ENCODE data around the gene ITGA2B. TPM values are rescaled to one million over a fixed set of nuclear protein-coding genes. Genes with fewer than 3 reads are reported as not detected.
"Not testable (repeated sequence)": the region's sequence is repeated elsewhere in the genome, so short reads cannot be mapped to it uniquely, and the experiment has no call there.

ITGA2B gene
- total RNA-seq (2014; rRNA removed; shearing (Covaris generic)) = 0.46 TPM in 1 of 2 replicates, not detected in the other

DNA sequence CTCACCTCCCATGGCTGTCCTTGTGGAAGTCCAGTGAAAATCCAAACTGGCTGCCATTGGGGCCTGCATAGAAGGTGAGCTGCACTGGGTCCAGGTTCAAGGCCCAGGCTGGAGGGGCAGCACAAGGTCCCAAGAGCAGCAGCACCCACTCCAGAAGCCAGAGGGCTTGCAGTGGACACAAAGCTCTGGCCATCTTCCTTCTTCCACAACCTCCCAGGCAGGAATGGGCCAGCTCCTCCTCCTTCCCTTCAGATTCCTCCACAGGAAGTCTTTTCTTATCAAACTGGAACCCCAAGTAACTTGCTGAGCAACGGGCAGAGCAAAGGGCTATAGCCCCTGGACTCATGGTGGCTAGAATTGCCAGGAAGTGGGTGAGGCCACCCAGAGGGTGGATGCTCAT, at the start of gene ITGA2B:
Gene ITGA2B, minus strand, starts transcription at position 369 of the 400 bp plus-strand sequence. Its CDS starts 176 bp downstream, at position 193.
- no peak for DNase-seq (ENCODE audit: low read depth)

DNA sequence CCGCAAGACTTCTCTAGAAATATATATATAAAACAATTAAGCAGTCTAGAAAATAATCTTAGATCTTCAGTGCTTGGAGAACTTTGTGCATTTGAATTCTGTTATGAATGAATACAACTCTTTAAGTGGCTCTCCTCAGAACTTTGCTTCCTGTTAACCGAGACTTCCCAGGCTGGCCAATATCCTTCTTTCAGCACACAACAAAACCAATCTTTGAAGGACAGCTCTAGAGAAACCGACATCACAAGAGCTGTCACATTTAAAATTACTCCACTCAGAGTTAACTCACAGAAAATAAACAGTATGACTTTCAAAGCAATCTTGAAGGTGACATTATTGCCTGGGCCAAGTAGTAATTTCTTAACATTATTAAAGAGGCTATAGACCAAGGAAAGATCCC, 49.7 kb upstream of the ITGA2B start:
- no peak for DNase-seq (ENCODE audit: low read depth)

DNA sequence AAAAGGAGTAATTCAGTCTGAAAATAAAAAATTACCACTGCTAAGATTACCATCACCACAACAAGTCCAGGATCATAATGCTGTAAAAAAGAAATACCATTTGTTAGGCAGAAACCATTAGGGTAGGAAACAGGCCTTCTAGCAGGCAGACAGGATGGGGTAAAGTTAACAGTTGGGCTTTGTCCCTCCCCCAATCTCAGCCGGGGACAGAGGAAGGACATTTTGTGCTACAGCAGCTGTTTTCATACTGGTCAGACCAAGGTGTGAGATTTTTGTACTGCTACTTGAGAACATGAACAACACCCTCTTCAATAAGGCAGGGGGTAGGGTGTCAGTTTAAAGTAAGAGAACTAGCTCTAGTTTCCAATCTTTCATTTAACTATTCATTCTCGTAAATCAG, 49.2 kb upstream of the ITGA2B start:
- no peak for DNase-seq (ENCODE audit: low read depth)

DNA sequence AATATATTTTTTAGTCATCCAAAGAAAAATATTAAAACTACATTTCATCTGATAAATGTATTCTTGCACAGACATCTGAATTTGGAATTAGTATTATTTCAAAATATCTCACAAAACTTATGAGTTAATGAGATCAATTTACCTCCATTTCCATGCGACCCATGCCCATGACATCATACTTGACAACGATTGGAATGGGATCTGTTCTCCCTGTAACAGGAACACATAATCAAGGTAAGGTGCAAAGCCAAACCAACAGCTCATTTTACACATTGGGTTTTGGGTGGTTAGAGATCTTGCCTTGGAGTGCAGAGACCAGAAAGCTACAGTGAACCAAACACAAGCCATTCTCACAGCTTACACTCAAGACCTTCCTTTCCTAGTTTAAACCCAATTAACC, 46.9 kb upstream of the ITGA2B start:
- no peak for DNase-seq (ENCODE audit: low read depth)

DNA sequence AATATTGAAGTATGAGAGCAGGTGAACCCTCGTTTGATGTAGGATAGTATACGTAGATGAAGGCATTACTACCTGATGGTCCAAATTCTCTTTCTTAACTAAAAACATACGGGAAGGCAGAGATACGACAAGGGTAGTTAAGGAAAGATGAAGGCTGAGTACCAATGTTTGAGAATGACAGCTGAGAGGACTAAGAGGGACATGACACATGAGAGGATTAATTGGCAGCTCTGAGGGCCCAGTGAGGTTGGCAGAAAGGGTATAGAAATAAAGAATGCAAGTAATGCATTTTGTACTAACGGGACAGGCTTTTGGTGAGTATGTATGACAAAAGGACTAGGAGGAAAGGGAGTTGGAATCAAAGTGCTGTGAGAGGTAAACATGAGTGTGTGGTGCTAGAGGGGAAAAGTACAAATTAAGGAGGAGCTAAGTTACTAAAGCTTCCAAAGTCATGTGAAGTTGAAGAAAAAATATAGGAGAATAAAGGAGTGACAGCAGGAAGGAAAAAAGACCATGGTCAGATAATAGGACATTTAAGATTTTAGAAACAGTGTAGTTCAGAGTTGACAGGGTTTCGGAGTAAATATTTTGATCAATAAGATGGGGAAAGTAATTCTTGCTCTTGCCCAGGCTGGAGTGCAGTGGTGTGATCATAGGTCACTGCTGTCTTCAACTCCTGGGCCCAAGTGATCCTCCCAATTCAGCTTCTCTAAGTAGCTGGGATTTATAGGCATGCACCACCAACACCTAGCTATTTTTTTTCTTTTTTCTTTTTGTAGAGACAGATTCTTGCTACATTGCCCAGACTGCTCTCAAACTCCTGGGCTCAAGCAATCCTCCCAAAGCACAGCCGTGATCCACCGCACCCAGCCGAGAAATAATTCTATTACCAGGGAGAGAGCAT, 43.1 kb upstream of the ITGA2B start:
- DNase-seq (ENCODE audit: low read depth) = no peak

DNA sequence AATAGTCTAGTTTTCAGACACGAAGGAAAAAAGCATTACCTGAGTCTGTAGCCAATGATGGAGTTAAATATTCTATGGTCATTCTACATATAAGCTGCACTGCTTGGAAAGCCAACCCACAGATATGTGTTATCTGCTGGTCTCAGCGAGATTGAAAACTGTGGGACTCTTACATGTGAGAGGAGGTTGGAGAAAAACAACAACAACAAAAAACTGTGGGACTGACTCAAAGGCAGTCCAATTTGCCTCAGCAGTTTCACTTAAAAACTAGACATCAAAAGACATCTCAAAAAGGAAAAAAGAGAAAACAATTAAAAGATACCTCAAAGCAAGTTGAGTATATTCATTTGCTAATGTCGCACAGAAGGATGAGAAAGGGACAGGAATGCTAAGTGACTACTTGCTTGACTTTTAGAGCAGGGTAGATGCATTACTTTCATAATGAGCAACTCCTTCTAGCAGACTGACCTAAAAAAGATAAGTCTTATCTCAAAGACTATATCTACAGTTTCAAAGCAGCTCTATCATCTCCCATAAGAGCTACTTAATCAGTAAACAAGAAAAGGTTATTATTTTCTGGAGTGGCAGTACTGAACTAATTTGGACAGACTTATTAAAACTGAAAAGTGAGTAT, 35.5 kb upstream of the ITGA2B start:
- no peak for DNase-seq (ENCODE audit: low read depth)

DNA sequence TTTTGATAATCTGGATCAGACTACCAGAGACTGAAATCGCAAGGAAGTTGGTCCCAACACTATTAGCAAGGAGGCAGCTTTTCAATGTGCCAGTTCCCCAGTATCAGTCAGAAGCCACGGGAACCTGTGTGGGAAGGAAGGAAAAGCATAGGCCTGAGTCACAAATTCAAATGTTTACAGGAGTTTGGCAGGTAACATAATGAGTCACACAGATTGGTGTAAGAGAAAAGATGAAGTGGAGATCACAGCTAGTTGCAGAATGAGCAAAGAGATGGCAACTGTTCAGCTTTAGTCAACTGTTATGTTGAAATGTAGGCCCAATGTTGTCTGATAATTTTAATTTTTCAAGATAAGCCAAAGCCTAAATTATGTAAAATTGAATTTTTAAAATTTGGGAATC, 28.1 kb upstream of the ITGA2B start:
- peak; percentile 11 for DNase-seq (ENCODE audit: low read depth)

DNA sequence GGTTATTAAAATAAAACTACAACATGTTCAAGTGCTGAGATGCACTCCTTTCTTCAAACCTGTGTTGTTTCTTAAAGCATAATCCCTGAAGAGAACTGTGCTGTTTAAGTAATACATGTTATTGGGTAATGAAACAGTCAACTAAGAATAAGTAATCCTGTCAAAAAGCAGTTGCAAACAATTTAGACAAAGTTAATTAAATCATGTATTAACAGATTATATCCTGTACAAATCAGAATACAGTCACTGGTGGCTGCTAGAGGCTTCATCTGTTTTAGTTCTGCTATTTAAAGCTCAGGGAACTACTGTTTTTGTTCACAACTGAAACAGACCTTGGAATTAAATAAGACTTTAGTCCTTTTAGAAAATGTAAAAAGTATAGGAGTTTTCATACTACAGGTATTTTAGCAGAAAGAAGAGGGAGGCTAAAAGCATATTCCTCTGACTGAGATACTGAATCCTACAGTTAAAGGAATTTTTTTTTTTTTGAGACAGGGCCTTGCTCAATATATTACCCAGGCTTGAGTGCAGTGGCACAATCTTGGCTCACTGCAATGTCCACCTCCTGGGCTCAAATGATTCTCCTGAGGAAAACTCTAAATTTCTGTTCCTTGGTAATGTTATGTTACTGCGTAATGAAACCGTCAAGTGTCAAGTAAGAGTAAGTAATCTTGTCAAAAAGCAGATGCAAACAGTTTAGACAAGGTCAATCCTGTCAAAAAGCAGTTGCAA, 27.3 kb upstream of the ITGA2B start:
- DNase-seq (ENCODE audit: low read depth) = no peak

DNA sequence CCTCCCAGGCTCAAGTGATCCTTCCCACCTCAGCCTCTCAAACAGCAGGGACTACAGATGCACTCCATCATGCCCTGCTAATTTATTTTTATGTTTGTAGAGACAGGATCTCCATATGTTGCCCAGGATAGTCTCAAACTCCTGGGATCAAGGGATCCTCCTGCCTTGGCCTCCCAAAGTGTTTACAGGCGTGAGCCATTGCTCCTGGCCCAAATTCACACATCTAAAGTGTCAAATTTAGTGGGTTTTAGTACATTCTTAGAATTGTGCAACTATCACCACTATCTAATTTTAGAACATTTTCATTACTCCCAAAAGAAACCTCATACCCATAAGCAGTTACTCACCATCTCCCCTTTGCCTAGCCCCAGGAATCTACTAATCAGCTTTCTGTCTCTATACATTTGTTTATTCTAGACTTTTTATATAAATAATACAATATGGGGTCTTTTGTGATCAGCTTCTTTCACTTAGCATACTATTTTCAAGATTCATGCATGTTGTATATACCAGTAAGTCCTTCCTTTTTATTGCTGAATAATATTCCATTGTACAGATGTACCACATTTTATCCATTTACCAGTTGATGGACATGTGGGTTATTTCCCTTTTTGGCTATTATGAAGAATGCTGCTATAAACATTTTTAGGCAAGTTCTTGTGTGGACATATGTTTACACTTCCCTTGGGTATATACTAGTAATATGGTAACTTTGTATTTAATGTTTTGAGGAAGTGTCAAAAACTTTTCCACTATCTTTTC, 25.1 kb upstream of the ITGA2B start:
- DNase-seq (ENCODE audit: low read depth) = no peak

DNA sequence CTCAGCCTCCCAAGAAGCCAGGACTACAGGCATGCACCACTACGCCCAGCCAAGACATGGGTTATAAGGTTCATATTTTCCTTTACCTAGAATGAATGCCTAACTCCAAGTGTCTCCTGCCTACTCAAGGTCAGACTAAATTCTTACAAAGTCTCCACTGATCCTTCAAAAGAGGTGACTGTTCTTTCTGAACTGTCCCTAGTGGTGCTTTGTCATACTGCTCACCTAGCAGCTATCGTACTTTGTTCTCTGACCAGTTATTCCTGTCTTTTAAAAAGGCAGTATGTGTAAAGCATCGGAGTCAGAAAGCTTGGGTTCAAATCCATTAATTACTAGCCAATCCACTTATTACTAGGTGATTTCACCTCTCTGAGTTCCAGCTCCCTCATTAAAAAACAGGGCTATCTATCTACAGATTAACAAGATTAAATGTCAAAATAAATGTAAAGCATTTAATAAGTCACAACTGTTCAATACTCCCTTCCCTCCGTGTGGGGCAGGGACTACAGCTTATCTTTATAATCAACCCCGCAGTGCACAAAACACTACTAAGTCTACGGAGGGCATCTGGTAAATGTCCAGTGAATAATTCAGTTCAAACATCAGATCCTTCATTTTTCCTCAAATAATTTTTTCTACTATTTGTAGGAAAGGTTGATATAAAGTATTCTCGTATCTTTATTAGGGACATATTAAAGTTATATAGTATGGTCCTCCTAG, 20.0 kb upstream of the ITGA2B start:
- no peak for DNase-seq (ENCODE audit: low read depth)

DNA sequence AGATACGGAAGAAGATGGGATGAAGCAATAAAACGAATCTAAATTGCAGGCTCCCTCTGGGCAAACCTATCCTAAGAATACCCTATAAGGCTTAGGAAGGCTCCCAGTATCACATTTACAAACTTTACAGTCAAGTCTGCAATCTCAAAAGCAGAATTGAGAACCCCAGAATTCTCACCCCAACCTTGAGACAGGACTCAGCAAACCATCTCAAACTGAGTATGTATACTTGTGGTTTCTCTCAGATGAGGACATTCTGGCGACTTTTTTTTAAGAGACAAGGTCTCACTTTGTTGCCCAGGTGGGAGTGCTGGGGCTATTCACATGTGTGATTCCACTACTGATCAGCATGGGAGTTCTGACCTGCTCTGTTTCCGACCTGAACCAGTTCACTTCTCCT, 19.3 kb upstream of the ITGA2B start:
- no peak for DNase-seq (ENCODE audit: low read depth)

DNA sequence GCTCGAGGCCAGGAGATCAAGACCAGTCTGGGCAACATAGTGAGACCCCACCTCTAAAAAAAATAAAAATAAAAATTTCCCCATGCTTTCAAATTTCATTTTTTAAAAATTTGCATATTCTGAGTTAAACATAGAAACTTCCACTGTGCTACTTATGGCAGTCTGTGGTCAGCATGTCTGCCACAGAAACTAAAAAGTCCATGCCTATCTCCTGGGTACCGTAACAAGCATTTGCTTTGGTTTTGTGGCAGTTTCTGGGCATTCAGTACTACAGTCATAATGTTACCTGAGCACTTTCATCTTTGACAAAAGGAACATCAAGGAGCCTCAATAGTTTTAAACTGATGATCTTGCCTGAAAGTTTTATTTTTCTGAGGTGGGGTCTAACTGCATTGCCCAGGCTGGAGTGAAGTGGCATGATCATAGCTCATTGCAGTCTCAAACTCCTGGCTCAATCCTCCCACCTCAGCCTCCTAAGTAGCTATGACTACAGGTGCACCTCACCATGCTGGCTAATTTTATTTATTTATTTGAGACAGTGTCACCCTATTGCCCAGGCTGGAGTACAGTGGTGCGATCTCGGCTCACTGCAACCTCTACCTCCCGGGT, 13.2 kb upstream of the ITGA2B start:
- no peak for DNase-seq (ENCODE audit: low read depth)

DNA sequence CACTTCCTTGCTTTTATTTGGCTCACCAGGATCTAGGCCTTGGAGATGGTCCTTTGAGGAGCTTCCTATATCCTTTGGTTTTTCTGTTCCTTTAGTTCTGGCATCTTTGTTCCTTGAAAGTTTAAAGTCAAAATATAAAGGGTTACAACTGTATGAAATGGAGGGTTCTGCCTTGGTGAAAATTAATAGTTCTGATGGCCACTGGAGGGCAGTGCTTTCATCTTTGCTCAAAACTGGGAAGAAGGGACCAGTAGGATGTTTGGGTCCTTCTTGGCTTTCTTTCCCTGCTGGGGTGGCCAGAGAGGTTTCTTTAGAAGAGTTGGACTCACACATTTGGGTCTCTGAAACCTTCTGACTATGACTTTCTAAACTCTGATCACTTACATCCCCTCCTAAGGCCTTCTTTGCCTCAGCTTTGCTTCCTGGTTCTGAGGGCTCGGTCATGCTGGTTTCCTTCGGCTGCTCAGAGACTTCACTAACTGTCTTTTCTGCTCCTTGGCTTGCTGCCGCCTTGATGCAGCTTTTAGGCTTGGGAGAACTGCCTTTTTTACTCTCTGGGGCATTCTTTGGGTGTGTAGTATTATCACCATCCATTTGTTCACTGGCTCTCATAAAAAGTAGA, 10.9 kb upstream of the ITGA2B start:
- DNase-seq (ENCODE audit: low read depth) = no peak

DNA sequence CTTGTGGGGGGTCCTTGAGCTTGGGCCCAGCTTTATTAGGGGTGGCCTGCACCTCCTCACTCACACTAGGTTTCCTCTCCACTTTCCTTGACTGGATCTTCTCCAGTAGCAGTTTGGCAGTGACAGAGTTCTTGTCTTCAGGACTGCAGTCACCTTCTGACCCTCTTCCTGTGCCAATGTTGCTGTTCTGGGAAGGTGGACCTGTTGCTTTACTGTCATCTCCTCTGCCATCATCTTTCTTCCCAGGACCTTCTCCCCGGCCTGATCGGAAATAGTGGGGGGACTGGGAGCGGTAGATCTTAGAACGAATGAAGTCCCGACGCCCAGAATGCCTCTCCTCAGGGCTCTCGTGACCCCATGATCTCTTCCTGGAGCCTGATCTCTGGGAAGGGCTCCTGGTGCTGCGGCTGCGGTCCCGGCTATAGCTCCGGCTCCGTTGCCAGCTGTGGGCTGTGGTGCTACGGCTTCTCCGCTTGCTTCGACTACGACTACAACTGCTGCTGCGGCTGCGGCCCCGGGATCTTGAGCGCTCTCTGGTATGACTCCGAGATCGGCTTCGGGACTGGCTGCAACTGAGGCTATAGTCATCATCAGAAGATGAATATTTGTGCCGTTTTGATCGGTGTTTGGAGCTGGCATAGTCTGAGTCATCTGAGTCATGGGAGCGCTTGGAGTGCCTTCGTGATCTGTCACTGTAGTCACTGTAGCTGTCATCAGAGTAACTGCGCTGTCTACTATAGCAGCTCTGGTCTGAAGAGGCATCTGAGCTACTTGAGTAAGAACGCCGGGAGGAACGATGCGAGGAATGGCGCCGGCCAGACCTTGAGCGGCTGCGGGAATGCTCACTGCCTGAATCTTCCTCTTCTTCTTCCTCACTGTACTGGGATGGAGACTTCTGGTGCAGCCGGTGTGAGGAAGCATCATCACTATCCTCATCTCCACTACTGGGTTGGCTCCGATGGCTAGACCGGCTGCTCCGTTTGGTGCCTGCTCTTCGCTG, 9.5 kb upstream of the ITGA2B start:
- no peak for DNase-seq (ENCODE audit: low read depth)

DNA sequence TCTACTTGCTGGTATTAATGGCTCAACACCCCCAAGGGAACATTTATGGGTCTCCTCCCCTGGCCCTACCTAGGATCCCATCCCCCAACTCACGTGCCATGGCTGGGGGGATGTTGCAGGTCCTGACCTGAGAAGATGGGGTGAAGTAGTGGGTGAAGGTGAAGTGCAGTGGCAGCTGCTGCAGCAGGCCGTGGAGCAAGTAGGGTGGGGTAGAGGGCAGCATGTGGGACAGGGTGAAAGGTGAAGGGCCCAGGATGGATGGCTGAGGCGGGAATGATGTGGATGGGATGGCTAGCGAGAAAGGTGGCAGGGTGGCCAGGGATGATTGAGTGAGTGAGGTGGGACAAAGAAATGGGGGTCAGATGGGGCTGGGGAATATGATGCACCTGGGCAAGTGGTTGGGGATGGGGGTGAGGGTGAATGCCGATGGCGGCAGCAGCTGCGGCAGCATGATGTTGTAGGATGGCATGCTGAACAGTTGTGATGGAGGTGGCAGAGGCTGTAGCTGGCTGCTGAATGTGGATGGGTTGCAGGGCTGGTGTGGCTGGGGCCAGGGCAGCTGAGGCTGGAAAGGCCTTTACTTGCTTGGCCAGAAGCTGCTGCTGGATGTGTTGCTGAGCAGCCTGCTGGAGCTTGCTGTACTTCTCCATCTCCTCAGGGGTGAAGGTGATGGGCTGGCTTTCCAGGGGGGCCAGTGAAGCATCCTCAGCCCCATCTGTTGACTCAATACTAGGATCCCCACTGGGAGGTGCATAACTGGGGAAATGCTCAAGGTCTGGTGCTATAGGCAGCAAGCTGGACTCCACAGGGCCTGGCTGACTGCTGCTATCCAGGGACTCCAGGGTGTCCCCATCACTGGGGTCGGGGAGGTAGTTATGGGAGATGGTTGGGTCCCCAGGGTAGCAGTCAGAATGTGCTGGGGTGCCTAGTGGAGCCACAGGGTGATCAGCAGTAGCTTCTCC, 8.3 kb upstream of the ITGA2B start:
- DNase-seq (ENCODE audit: low read depth) = no peak

DNA sequence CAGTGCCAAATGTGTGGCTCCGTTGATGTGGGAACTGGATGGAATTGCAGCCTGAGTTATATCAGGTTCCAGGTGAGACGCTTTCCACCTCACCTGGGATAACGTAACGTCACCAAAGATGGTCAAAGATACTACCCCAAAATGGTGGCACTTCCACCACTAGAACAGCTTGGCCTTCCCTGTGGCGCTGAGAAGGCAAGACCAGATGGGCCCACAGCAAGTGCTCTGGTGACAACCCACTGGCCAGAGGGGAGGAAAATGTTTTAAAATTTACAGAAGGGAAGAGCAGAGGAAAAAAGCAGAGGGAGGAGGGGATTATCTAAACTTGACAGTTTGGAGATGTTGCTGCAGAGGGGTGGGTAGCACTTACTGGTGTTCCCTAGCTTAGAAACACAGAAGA, 7.5 kb upstream of the ITGA2B start:
- no peak for DNase-seq (ENCODE audit: low read depth)

DNA sequence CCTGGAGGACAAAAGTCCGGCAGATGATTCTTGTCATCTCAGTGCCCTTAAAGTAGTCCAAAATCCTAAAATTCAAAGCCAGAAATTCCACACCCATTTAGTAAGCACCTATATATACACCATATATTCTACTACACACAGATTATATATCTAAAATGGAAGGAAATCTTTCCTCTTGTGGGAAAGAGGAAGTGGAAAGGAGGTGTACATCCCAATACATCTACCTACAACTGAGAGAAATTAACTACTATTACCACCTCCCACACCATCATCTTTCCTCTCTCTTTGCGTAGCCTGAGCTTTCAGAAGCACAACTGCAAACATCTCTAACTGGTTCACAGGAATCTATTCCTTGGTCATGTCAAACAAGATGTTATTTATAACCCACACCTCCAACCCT, 5.4 kb upstream of the ITGA2B start:
- DNase-seq (ENCODE audit: low read depth) = no peak

DNA sequence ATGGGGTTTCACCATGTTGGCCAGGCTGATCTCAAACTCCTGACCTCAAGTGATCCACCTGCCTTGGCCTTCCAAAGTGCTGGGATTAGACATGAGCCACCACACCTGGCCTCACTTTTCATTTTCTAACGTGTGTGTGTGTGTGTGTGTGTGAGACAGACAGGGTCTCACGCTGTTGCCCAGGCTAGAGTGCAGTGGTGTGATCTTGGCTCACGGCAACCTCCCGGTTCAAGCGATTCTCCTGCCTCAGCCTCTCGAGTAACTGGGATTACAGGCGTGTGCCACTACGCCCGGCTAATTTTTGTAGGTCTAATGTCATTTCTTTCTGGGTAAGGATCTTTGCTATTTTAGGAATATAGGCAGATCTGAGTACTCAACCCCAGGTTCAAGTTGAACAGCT, 4.7 kb upstream of the ITGA2B start:
- DNase-seq (ENCODE audit: low read depth) = not testable (repeated sequence)

Data from Daoy (cell line).